Daoy (cell line): Measurements from ENCODE around the gene PRRT1B. TPM values are rescaled to one million over a fixed set of nuclear protein-coding genes. Genes with fewer than 3 reads are reported as not detected.

Experiments
- DNase-seq: peaks from one replicate; pipeline ENCODE4 v3.0.0-alpha.2; 2015; ENCODE audit warnings: low read depth
- total RNA-seq: library from RNA; depleted of rRNA; stranded (reverse); fragments of >200 nt; shearing (Covaris generic); gene quantifications from 2 replicates; pipeline ENCODE4 v1.2.3, GENCODE V29; 2014; rRNA removed

Gene PRRT1B
- total RNA-seq, 1 experiment from 2014 or later = not detected

DNA sequence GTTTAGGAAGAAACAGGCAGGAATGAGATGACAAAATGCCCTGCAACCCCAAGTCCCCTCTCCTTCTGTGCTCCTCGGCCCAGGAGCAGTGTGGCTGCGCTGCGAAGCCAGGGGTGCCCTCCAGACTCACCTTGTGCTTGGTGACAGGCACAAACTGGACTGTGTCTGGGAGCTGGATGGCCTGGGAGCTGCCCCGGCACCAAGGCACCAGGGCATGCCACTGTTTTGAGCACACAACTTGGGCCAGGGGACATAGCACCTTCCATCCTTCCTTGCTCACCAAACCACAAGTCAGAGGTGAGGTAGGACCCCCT, 51.1 kb downstream of the PRRT1B start:
- DNase-seq = no peak

DNA sequence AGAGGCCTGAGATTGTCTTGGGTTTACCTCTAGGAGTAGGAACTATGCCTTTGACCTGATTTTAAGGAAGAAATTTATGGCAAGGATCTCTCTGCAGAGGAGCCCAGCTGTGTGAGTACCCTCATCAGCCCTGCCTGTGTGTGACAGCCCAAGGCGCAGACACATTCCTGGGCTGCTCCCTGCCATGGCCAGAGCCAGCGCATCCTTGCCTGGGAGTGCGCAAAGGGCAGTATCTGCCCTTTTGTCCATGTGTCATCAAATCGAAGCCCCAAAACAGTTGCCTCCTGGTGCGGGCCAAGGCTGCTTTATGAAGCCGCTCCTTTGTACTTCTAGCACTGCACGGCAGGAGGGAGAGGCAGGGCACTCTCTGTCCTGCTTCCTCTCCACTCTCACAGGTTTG, 51.9 kb downstream of the PRRT1B start:
- DNase-seq = no peak

DNA sequence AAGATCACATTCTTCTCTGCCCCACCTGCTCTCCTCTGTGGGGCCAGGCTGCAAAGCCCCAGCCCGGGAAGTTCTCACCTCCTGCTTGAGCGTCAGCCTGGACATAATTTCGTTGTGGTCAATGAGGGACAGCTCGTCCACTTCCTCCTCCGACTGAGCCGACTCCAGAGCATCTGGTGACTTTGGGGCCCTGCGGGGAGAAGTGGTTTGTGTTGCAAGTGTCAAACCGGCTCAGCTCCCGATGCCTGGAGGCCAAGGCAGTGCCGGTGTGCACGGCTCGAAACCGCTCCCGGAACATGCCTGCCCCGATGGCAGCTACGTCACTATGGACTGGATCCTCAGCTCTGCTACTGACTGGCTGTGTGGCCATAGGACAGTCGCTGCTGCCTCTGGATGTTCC, 52.8 kb downstream of the PRRT1B start:
- DNase-seq = no peak

DNA sequence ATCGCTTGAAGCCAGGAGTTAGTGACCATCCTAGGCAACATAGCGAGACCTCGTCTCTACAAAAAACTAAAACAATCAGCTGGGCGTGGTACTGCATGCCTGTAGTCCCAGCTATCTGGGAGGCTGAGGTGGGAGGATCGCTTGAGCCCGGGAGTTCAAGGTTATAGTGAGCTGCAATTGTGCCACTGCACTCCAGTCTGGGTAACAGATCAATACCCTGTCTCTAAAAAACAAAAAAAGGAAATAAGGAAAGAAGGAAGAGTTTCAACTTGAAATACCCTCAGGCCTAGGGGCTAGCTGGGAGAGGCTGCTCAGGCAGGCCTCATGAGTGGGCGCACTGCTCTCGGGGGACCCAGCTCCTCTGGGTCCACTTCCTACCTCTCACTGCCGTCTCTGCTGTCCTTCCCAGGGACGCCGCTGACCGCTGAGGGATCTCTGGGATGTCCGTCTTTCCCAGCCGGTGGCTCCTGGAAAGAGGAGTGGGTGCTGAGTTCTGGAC, 56.4 kb downstream of the PRRT1B start:
- DNase-seq = no peak

DNA sequence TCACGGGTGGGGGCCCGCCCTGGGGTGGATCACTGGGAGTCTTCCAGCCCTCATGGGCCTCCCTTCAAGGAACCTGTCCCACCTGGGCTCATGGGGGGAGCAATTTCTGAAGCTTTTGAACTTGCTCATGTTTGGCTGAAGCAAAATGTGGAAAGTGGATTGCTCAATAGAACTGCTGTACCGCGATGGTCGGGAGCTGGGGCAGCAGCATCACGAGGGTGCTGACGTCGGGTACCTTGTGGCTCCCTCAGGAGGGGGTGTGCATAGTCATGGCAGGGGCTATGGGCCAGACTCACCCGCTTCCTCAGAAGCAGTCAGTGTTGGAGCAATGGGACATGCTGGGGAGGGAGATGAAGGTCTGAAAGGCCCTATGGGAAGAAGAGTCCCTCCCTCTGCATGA, 57.9 kb downstream of the PRRT1B start:
- no peak for DNase-seq

DNA sequence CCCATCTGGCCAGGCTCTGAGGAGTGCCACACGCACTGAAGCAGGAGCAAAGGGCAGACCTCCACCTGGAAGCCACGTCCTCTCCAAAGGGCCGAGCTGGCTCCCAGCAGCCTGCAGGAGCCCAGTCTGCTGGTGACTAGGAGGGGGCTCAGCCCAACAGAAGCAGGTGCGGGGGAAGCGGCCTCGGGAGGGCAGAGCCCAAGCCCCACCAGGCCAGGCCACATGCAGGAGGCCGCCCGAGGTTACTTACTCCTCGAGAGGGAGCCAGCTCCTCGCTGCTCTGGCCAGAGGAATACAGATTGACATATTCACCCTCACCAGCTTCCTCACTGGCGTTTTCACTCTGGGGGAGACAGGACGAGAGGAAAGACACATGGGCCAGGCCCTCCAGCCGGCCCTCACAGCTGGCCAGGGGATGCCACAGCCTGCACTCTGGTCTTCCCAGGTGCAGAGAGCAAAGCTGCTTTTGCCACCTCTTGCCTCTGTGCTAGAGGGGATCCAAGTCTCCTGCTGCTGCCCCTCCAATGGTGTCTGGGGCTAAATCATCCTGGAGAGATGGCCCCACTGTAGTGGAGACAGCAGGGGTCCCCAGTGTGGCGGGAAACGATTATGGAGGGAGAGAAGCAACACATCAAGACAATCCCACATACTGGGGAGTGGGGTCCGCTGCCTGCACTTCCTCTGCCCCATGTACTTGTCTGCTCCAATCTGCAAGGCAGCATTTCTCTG, 58.6 kb downstream of the PRRT1B start:
- DNase-seq = no peak

DNA sequence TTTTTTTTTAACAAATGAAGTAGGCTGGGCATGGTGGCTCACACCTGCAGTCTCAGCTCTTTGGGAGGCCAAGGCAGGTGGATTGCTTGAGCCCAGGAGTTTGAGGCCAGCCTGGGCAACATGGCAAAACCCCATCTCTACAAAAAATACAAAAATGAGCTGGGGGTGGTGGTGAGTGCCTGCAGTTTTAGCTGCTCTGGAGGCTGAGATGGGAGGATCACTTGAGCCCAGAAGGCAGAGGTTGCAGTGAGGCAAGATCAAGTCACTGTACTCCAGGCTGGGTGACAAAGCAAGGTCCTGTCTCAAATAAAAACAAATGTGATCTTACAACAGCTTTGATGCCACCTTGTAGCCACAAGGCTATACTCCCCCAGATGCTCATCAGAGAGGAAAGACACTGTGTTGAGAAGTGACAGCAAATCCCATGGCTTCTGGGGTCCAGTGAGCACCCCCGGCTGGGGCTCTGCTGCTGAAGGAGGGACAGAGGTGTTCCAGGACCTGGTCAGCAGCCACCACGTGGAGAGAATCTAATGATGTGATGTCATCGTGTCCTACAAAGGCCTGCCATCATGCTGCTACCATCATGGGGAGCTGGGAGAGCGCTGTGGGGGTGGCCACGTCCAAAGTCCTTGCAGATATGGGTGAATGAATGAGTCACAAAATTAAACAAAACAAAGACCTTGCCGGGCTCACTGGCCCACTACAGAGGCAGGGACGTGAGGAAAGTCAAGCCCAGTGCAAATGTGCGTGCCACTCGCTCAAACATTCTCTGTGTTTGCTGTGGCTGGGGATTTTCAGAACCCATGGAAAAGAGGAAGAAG, 60.7 kb downstream of the PRRT1B start:
- DNase-seq = no peak

DNA sequence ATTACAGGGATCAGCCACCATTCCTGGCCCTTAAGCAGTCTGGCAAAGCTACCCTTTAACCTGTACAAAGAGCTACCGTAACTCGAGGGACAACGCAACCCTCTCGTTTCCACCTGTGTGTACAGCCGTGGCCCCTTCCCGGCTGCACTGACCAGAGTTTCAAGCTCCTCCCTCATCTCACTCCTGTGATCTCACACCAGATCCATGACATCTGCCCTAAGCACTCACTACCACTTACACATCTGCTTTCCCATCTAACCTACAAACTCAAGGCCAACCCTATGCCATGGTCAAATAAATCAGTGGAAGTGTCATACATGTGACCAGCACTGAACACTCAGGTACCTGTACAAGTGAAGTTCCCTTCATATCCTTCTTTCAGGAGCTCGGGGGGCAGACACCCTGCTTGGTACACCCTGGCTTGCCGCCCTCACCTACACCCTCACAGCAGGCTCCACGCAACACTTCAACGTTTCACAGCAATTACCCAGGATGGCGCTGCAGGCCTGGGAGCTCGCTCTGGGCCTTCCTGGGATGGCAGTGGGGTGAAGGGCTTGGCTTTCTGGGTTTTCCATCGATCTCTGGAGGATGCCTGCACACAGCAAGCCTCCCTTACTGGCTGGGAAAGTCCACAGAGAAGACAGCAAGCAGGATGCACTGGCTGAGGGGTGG, 61.7 kb downstream of the PRRT1B start:
- DNase-seq = no peak

DNA sequence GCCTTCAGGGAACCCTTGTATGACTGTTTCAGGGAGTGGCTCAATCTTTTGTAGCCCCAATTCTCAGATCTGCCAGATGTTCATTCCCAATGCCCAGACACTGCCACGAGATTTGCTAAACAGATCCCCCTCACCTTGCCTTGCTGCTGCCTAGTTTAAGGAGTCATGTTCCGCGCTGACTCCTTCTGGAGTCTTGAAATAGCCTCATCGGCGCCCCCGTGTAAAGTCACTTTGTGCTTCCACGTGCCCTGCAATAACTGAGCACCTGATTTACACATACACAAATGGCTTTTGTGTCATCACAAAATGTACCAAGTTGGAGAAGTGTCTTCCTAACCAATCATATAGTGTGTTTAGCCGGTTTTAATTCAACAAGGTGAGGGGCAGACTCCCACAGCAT, 62.3 kb downstream of the PRRT1B start:
- DNase-seq = no peak

DNA sequence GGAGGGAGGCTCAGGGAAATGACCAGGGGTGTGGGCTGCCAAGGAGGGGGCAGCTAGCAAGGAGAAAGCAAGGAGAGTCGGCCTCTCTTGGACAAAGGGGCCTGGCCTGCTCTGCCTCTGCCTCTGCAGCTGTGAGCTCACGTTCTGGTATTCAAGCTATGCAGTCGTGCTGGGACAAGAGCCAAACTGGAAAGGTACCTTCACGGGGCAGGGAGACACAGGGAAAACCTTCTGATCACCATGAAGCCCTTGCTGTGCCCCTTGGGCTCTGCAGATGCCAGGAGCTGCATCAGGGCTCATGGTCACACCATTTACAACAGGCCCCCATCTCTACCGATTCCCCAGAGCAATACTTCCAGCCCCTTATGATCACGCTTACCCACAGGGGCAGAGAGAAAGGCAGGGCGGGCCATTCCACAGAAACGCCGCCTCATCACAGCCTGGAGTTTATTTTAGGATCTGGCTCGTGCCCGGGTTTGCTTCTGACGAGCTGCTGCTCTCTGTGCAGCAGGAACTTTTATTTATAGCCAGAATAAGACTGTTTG, 63.2 kb downstream of the PRRT1B start:
- peak; percentile 92 for DNase-seq

Other genes starting within 250 kb of the PRRT1B start
- 54.0 and 83.5 TPM in 2 replicates for gene PRRC2B, start 151.4 kb upstream of the PRRT1B start, total RNA-seq
- gene POMT1, start 42.6 kb upstream of the PRRT1B start, total RNA-seq = 22.9 and 31.2 TPM in 2 replicates
- gene UCK1, start 14.3 kb upstream of the PRRT1B start, total RNA-seq = 36.5 and 37.7 TPM in 2 replicates
- 12.3 and 34.2 TPM in 2 replicates for gene RAPGEF1, start 194.6 kb downstream of the PRRT1B start, total RNA-seq